ENCODE measurements around the gene HHIPL1.

DNA sequence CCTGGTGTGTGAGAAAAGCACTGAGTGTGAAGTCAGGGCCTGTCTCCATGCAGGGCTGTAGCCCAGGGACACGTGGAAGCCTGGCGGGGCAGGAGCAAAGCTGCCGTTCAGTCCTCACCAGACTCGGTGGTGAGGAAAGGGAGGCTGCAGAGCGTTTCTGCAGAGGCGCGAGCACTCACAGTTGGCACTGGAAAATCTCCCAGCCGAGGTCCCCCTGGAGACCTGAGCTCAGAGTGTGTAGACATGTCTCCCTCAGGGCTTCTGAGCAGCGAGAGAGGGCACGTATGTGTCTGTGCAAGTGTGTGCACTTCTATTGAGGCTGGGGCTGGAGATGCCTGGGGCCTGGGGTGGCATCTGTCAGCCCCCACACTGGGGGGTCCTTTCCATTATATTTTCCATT is 11.0 kb upstream of the HHIPL1 start:
- no peak for TF ChIP-seq POLR2A (IDR thresholded peaks at IDR 0.05; ENCODE audit: low read length)
- no peak for TF ChIP-seq GATA1 (IDR thresholded peaks at IDR 0.05; ENCODE audit: low read depth, low read length)

All from erythroblast (primary cell).